DLD1 (cell line): Measurements from ENCODE around the gene SCAP.
"Not testable (repeated sequence)": the region's sequence is repeated elsewhere in the genome, so short reads cannot be mapped to it uniquely, and the experiment has no call there.

Experiments used
- in situ Hi-C: cut with HindIII; loops from 2 replicates; pipeline ENCODE4 v1.10.0; 2017; ENCODE audit warnings: low sequenced_read_pairs

Gene SCAP

GRCh38 chr3:47481763-47482162 is 6.0 kb upstream of the SCAP start:
- in situ Hi-C loops = not testable (repeated sequence)

GRCh38 chr3:47480267-47480666 is 4.5 kb upstream of the SCAP start:
- in situ Hi-C loops = not testable (repeated sequence)

- in situ Hi-C loops = no loop called here
These were observed 4.1 kb upstream of the SCAP start for GRCh38 chr3:47479826-47480160.

- in situ Hi-C loops = no loop called here
These were observed 2.3 kb upstream of the SCAP start for GRCh38 chr3:47478022-47478421.

- in situ Hi-C loops = no loop called here
These were observed 981 bp upstream of the SCAP start for GRCh38 chr3:47476644-47477199.

- in situ Hi-C loops = no loop called here
These were observed 537 bp upstream of the SCAP start for GRCh38 chr3:47476330-47476626.

GRCh38 chr3:47475029-47475569 is 642 bp downstream of the SCAP start:
- in situ Hi-C loops = no loop called here

- in situ Hi-C loops = no loop called here
These were observed 2.4 kb downstream of the SCAP start for GRCh38 chr3:47473391-47473790.

GRCh38 chr3:47469616-47470015 is 6.1 kb downstream of the SCAP start:
- in situ Hi-C loops = no loop called here

- in situ Hi-C loops = not testable (repeated sequence)
These were observed 7.4 kb downstream of the SCAP start for GRCh38 chr3:47468315-47468714.

GRCh38 chr3:47464588-47464987 is 11.2 kb downstream of the SCAP start:
- in situ Hi-C loops = no loop called here

GRCh38 chr3:47459534-47460085 is 16.1 kb downstream of the SCAP start:
- in situ Hi-C loops = not testable (repeated sequence)

GRCh38 chr3:47456984-47457383 is 18.8 kb downstream of the SCAP start:
- in situ Hi-C loops = no loop called here

GRCh38 chr3:47455806-47456452 is 19.8 kb downstream of the SCAP start:
- in situ Hi-C loops = no loop called here

GRCh38 chr3:47452453-47453215 is 23.1 kb downstream of the SCAP start:
- in situ Hi-C loops = no loop called here

GRCh38 chr3:47444103-47444502 is 31.6 kb downstream of the SCAP start:
- in situ Hi-C loops = no loop called here

GRCh38 chr3:47443611-47443995 is 32.1 kb downstream of the SCAP start:
- in situ Hi-C loops = no loop called here

- in situ Hi-C loops = no loop called here
These were observed 33.8 kb downstream of the SCAP start for GRCh38 chr3:47441796-47442551.

GRCh38 chr3:47440131-47440530 is 35.6 kb downstream of the SCAP start:
- in situ Hi-C loops = no loop called here

- in situ Hi-C loops = no loop called here
These were observed 39.6 kb downstream of the SCAP start for GRCh38 chr3:47436180-47436579.

- in situ Hi-C loops = no loop called here
These were observed 40.9 kb downstream of the SCAP start for GRCh38 chr3:47434849-47435248.
